H1 (cell line): Measurements from ENCODE around the gene VSX2.

Experiments used
- JUND ChIP-seq: IDR thresholded peaks from 2 replicates; pipeline ENCODE4 v1.6.1; 2011; ENCODE audit warnings: mild to moderate bottlenecking, improper control_type of control experiment, low read length
- NRF1 ChIP-seq: IDR thresholded peaks from 2 replicates; pipeline ENCODE4 v1.6.1; 2011; ENCODE audit warnings: mild to moderate bottlenecking, low read depth, low read length, improper control_type of control experiment
- TF ChIP-seq, protein P1 (sequence below), 3 experiments: IDR thresholded peaks; 1 replicate in 2 of 3; 2 replicates in 1 of 3; pipeline versions ENCODE4 v1.5.1 to v1.6.1; 2011; ENCODE audit warnings: low read length in 3 of 3, mild to moderate bottlenecking in 3 of 3, inconsistent platforms in 2 of 3, low read depth in 1 of 3, moderate library complexity in 1 of 3; ENCODE audit not compliant: insufficient read depth in 1 of 3; ENCODE audit errors: control extremely low read depth in 1 of 3

GRCh38 chr14:74237441-74237840 is 1.8 kb upstream of the VSX2 start:
- TF ChIP-seq, protein P1, sequence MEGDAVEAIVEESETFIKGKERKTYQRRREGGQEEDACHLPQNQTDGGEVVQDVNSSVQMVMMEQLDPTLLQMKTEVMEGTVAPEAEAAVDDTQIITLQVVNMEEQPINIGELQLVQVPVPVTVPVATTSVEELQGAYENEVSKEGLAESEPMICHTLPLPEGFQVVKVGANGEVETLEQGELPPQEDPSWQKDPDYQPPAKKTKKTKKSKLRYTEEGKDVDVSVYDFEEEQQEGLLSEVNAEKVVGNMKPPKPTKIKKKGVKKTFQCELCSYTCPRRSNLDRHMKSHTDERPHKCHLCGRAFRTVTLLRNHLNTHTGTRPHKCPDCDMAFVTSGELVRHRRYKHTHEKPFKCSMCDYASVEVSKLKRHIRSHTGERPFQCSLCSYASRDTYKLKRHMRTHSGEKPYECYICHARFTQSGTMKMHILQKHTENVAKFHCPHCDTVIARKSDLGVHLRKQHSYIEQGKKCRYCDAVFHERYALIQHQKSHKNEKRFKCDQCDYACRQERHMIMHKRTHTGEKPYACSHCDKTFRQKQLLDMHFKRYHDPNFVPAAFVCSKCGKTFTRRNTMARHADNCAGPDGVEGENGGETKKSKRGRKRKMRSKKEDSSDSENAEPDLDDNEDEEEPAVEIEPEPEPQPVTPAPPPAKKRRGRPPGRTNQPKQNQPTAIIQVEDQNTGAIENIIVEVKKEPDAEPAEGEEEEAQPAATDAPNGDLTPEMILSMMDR (IDR thresholded peaks at IDR 0.05; ENCODE audit: control extremely low read depth in 1 of 3, insufficient read depth in 1 of 3, low read depth in 1 of 3, low read length in 3 of 3): no peak
- no peak for TF ChIP-seq NRF1
- TF ChIP-seq JUND: no peak
